ENCODE measurements around the gene SLC4A9. TPM values are rescaled to one million over a fixed set of nuclear protein-coding genes. Genes with fewer than 3 reads are reported as not detected.

The SLC4A9 gene
- total RNA-seq, 1 donor = not detected

- TF ChIP-seq, protein P1, sequence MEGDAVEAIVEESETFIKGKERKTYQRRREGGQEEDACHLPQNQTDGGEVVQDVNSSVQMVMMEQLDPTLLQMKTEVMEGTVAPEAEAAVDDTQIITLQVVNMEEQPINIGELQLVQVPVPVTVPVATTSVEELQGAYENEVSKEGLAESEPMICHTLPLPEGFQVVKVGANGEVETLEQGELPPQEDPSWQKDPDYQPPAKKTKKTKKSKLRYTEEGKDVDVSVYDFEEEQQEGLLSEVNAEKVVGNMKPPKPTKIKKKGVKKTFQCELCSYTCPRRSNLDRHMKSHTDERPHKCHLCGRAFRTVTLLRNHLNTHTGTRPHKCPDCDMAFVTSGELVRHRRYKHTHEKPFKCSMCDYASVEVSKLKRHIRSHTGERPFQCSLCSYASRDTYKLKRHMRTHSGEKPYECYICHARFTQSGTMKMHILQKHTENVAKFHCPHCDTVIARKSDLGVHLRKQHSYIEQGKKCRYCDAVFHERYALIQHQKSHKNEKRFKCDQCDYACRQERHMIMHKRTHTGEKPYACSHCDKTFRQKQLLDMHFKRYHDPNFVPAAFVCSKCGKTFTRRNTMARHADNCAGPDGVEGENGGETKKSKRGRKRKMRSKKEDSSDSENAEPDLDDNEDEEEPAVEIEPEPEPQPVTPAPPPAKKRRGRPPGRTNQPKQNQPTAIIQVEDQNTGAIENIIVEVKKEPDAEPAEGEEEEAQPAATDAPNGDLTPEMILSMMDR (IDR thresholded peaks at IDR 0.05; ENCODE audit: insufficient read depth, low read length) = peak; percentile 90
- no peak overlapping the region for H3K4me3 ChIP-seq (ENCODE audit: low read depth, low read length)
These were observed 13.0 kb downstream of the SLC4A9 start for GRCh38 chr5:140372971-140373487.

DNA sequence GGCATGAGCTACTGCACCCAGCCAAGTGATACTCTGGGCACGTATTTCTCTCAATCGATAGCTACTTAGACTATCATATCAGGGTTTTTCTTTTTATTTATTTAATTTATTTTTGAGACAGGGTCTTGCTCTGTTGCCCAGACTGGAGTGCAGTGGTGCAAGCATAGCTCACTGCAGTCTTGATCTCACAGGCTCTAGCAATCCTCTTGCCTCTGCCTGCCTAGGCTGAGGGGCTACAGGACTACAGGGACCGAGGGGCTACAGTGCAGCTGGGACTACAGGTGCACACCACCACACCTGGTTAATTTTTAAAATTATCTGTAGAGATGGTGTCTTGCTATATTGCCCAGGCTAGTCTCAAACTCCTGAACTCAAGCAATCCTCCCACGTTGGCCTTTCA lies 21.4 kb downstream of the SLC4A9 start:
- TF ChIP-seq, protein P1 (IDR thresholded peaks at IDR 0.05; ENCODE audit: insufficient read depth, low read length) = no peak
- H3K4me3 ChIP-seq (ENCODE audit: low read depth, low read length) = no peak overlapping the region

More at GRCh38 chr5:140372971-140373487, 13.0 kb downstream of the SLC4A9 start:
- DNase-seq (ENCODE audit: low read depth) = peak; percentile 87

DNA sequence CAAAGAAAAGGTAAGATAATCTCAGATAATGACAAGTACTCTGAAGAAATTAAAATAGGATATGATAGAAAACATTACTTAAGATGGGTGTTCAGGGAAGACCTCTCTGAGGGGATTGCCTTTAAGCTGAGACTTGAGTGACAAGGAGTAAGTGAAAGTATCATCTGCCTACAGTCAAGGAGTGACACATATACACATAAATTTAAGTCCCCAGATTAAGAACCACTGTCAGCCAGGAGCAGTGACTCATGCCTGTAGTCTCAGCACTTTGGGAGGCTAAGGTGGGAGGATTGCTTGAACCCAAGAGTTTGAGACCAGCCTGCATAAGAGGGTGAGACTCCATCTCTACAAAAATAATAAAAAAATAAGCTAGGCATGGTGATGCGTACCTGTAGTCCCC lies 22.0 kb downstream of the SLC4A9 start:
- H3K4me3 ChIP-seq (ENCODE audit: low read depth, low read length) = no peak overlapping the region
- DNase-seq (ENCODE audit: low read depth) = no peak
- TF ChIP-seq, protein P1 (IDR thresholded peaks at IDR 0.05; ENCODE audit: insufficient read depth, low read length) = no peak

More for the DNA sequence above, 21.4 kb downstream of the SLC4A9 start:
- no peak for DNase-seq (ENCODE audit: low read depth)

DNA sequence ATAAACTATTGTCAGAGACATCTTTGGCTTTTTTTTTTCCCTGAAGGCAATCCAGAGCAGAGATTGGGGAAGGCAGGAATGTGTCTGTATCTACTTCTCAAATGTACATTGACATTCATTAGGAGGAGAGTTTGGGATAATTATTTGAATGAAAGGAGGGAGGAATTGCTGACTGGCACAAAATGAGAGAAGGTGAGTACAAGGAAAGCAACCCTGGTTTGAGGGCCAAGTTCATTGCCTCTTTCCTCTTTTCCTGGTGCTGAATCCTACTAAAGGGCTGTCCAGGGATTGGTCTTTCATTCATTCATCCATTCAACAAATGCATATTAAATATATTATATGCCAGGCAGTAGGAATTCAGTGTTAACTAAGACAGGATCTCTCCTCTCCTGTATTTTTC lies 22.9 kb downstream of the SLC4A9 start:
- no peak for DNase-seq (ENCODE audit: low read depth)
- TF ChIP-seq, protein P1 (IDR thresholded peaks at IDR 0.05; ENCODE audit: insufficient read depth, low read length) = no peak

DNA sequence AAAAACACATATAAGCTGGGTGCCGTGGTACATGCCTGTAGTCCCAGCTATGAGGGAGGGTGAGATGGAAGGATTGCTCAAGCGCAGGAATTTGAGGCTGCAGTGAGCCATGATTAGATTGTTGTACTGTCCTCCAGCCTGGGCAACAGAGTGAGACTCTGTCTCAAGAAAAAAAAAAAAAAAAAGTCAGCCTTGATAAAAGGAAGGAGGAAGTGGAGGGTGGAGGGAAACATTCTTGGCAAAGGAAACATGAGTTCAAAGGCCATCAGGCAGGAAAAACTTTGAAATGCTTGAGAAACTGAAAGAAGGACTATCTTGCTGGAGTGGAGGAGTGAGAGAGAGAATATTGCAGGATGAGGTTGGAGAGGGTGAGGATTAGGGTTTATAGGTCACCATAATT lies 23.3 kb downstream of the SLC4A9 start:
- H3K4me3 ChIP-seq (ENCODE audit: low read depth, low read length) = no peak overlapping the region
- no peak for DNase-seq (ENCODE audit: low read depth)
- TF ChIP-seq, protein P1 (IDR thresholded peaks at IDR 0.05; ENCODE audit: insufficient read depth, low read length) = no peak

More for the DNA sequence above, 22.9 kb downstream of the SLC4A9 start:
- H3K4me3 ChIP-seq (ENCODE audit: low read depth, low read length) = no peak overlapping the region

DNA sequence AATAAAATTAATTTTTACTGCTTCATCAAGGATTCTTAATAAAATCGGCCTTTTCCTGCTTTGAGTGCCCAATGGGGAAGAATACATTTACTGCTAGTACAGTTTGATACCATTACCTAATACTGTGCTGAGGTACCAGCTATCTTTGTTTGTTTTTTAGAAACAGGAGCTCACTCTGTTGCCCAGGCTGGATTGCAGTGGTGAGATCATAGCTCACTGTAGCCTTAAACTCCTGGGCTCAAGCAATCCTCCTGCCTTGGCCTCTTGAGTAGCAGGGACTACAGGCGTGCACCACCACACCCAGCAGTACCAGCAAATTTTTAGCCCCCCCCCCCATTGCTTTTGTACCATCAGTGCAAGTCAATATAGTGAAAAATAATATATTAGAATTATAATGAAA lies 28.1 kb downstream of the SLC4A9 start:
- DNase-seq (ENCODE audit: low read depth) = no peak
- H3K4me3 ChIP-seq (ENCODE audit: low read depth, low read length) = no peak overlapping the region
- TF ChIP-seq, protein P1 (IDR thresholded peaks at IDR 0.05; ENCODE audit: insufficient read depth, low read length) = no peak

- peak; percentile 82 for DNase-seq (ENCODE audit: low read depth)
- H3K4me3 ChIP-seq (ENCODE audit: low read depth, low read length) = no peak overlapping the region
- TF ChIP-seq, protein P1 (IDR thresholded peaks at IDR 0.05; ENCODE audit: insufficient read depth, low read length) = no peak
These were observed 31.3 kb downstream of the SLC4A9 start for GRCh38 chr5:140391312-140391711.

Measured in fibroblast of the aortic adventitia (primary cell).